Measurements from ENCODE around the gene CENPB.

The CENPB gene

GRCh38 chr20:3766422-3767109 lies 20.0 kb downstream of the CENPB start:
- no peak for DNase-seq

- DNase-seq: no peak
These were observed 21.2 kb downstream of the CENPB start for GRCh38 chr20:3765171-3765882.

DNA sequence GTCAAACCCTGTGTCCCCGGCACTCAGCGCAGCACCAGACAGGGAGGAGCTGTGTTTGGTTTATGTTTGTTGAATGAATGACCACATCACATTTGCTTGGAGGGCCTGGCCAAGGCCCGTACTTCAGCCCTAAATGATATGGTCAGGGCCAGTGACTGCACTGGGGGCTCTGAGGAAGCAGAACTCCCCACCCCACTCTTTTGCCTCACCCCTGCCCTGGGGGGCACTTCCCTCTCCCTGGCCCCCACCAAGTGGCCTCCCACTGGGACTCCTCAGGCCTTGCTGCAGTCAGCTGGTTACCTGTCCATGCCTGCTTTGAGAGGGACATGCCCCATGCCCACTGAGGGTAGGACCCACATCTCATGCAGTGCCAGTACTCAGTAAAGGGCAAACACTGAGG lies 21.9 kb downstream of the CENPB start:
- no peak for DNase-seq

- no peak for DNase-seq
These were observed 22.6 kb downstream of the CENPB start for GRCh38 chr20:3763671-3764601.

- DNase-seq: no peak
These were observed 25.7 kb downstream of the CENPB start for GRCh38 chr20:3760655-3761348.

- no peak for DNase-seq
These were observed 26.7 kb downstream of the CENPB start for GRCh38 chr20:3759884-3760283.

DNA sequence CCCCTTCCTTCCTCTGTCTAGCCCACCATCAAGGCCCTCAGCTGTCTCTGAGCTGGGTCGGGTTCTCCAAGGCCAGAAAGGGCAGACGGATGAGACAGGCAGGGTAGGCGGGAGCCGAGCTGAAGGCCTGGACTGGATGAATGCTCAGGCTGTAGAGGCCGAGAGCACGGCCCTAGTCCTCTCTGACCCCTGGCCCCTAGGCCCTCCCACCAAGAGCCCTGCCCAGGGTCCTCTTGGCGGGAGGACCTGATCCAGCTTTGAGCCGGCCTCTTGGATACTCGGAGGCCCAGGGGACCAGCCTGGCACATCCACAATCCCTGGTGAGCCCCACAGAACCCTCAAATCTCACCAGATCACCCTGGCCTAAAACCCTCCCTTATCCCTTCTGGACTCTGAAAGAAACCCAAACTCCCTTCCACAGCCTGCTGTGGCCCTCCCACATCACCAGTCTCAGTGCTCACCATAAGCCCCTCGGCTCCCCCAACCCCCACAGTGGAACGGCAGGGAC lies 27.2 kb downstream of the CENPB start:
- DNase-seq: no peak

GRCh38 chr20:3758566-3758965 lies 28.0 kb downstream of the CENPB start:
- no peak for DNase-seq

DNA sequence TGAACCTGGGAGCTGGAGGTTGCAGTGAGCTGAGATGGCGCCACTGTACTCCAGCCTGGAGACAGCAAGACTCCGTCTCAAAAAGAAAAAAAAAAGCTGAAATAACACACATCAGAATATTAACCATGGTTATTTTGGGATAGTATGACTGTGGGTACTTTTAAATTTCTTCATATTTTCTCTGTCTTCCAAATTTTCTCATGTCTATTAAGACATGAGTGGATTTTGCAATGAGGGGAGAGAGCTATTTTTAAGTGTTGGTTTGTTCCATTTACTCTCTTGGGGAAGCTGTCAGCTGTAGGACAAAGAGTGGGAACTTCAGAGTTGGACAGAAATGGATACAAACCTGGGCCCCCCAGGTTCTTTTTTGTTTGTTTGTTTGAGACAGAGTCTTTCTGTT lies 29.3 kb downstream of the CENPB start:
- DNase-seq: no peak

- no peak for DNase-seq
These were observed 30.6 kb downstream of the CENPB start for GRCh38 chr20:3755814-3756480.

- no peak for DNase-seq
These were observed 31.3 kb downstream of the CENPB start for GRCh38 chr20:3755269-3755668.

GRCh38 chr20:3754276-3754630 lies 32.3 kb downstream of the CENPB start:
- DNase-seq: no peak

GRCh38 chr20:3753501-3754275 lies 32.9 kb downstream of the CENPB start:
- no peak for DNase-seq

- peak; percentile 78 for DNase-seq
These were observed 33.4 kb downstream of the CENPB start for GRCh38 chr20:3753098-3753497.

DNA sequence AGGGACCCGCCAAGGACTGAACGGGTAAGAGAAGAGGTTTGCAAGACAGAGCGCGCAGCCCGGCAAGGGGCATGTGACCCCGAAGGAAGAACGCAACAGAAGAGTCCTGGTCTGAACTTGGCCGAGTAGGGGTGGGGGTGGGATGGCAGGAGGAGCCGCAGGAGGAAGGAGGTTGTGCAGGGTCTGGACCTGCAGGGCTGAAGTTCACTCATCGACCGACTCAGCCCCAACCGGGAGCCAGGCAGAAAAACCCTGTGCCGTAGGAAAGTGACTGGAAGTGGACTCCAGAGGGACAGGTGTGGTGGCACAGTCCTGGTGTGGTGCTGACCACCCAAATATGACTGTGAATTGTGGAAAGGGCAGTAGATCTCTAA lies 34.2 kb downstream of the CENPB start:
- DNase-seq: no peak

GRCh38 chr20:3751675-3752385 lies 34.7 kb downstream of the CENPB start:
- DNase-seq: peak; percentile 63

GRCh38 chr20:3751305-3751674 lies 35.2 kb downstream of the CENPB start:
- DNase-seq: no peak

DNA sequence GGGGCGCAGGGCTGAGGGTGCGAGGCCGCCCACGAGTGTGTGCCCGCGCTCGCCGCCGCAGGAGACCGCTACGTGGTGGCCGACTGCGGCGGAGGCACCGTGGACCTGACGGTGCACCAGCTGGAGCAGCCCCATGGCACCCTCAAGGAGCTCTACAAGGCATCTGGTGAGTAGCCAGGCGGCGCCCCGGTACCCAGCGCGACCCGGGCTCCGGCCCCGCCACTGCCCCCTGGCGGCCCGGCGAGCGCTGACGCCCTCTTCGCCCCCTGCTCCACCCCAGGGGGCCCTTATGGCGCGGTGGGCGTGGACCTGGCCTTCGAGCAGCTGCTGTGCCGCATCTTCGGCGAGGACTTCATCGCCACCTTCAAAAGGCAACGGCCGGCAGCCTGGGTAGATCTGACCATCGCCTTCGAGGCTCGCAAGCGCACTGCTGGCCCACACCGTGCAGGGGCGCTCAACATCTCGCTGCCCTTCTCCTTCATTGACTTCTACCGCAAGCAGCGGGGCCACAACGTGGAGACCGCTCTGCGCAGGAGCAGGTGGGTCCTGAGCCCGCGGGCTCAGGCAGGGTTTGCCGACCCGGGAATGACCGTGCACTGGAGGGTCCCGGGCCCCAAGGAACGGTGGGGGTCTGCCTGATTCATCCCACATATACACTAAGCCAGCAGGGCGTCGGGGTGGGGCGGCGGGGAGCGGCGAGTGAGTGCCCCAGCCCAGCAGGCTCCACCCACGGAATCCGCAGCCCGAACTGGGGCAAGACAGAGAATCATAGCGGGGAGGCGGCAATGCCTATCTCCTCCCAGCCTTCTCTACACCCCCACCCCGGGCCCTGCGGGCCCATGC lies 36.6 kb downstream of the CENPB start:
- DNase-seq: peak; percentile 37

DNA sequence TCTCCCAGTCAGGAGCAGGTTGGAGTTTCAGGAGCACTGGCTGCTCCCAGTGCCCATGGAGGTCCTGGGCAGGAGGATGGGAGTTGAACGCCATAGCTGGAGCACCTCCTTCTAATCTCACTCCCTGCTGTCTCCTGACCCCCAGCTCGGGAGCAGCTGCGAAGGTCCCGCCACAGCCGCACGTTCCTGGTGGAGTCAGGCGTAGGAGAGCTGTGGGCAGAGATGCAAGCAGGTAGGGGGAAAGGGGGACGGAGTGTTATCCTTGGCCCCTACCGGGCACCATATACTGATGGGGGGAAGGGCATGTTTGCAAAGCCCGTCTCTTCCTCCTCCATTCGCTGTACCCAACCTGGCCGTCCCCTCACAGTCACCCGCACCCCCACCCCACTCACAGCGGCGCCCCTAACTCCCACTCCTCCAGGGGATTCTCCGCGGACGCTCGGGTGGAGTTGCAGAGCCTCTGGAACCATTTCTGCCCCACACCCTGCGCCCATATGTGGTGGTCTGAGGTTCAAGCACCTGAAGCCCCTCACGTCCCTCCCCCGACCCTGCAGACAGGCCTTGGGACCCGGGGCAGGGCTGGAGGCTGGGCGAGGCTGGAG lies 37.4 kb downstream of the CENPB start:
- no peak for DNase-seq

All from CD4-positive, alpha-beta T cell treated with Interleukin-17A for 4 hours (primary cell).